H9 (cell line): ENCODE measurements around the gene FNIP2. TPM values are rescaled to one million over a fixed set of nuclear protein-coding genes. Genes with fewer than 3 reads are reported as not detected.

ENCODE experiments used
- DNase-seq: peaks from one replicate; pipeline ENCODE4 v3.0.0-alpha.2; 2017
- H2AFZ ChIP-seq: one replicate; pipeline ENCODE4 v1.6.1; 2013; ENCODE audit warnings: mild to moderate bottlenecking, low read length, control low read depth, moderate library complexity
- H2AK5ac ChIP-seq: 2 replicates; pipeline ENCODE4 v1.6.1; 2013; ENCODE audit warnings: low read length, control low read depth, mixed read lengths; ENCODE audit not compliant: insufficient read length
- H2BK120ac ChIP-seq: one replicate; pipeline ENCODE4 v1.6.1; 2013; ENCODE audit warnings: low read depth, mild to moderate bottlenecking, low read length, control low read depth, inconsistent platforms; ENCODE audit not compliant: poor library complexity, severe bottlenecking
- H2BK12ac ChIP-seq: 2 replicates; pipeline ENCODE4 v1.6.1; 2013; ENCODE audit warnings: low read length, control low read depth, mixed read lengths, low read depth; ENCODE audit not compliant: insufficient read length
- H2BK15ac ChIP-seq: 2 replicates; pipeline ENCODE4 v1.6.1; 2013; ENCODE audit warnings: low read depth, low read length, control low read depth
- H2BK20ac ChIP-seq: one replicate; pipeline ENCODE4 v1.6.1; 2013; ENCODE audit warnings: low read depth, mild to moderate bottlenecking, low read length, control low read depth, inconsistent platforms; ENCODE audit not compliant: poor library complexity, severe bottlenecking
- H2BK5ac ChIP-seq: 2 replicates; pipeline ENCODE4 v1.6.1; 2013; ENCODE audit warnings: low read length, control low read depth, mixed read lengths; ENCODE audit not compliant: insufficient read length
- H3K14ac ChIP-seq: 2 replicates; pipeline ENCODE4 v1.6.1; 2013; ENCODE audit warnings: low read length, control low read depth; ENCODE audit not compliant: insufficient read depth
- H3K18ac ChIP-seq: 2 replicates; pipeline ENCODE4 v1.6.1; 2013; ENCODE audit warnings: low read depth, mild to moderate bottlenecking, mixed read lengths, low read length, control low read depth; ENCODE audit not compliant: insufficient read length
- H3K23ac ChIP-seq: 2 replicates; pipeline ENCODE4 v1.6.1; 2013; ENCODE audit warnings: low read length, control low read depth, mixed read lengths, low read depth; ENCODE audit not compliant: insufficient read length
- H3K23me2 ChIP-seq: 2 replicates; pipeline ENCODE4 v1.6.1; 2013; ENCODE audit warnings: low read depth, mild to moderate bottlenecking, mixed read lengths, low read length, control low read depth; ENCODE audit not compliant: insufficient read length, poor library complexity, severe bottlenecking
- H3K27ac ChIP-seq: 2 replicates; pipeline ENCODE4 v1.5.1; 2013; ENCODE audit warnings: low read length, control low read depth, mixed read lengths, low read depth; ENCODE audit not compliant: insufficient read length
- H3K27me3 ChIP-seq: 2 replicates; pipeline ENCODE4 v1.6.1; 2013; ENCODE audit warnings: low read length, control low read depth, inconsistent platforms; ENCODE audit not compliant: insufficient read depth
- H3K4ac ChIP-seq: 2 replicates; pipeline ENCODE4 v1.6.1; 2013; ENCODE audit warnings: low read depth, mild to moderate bottlenecking, control low read depth, inconsistent platforms, low read length, moderate library complexity
- H3K4me1 ChIP-seq: 2 replicates; pipeline ENCODE4 v1.6.1; 2013; ENCODE audit warnings: low read length, control low read depth, inconsistent platforms; ENCODE audit not compliant: insufficient read depth
- H3K4me2 ChIP-seq: 2 replicates; pipeline ENCODE4 v1.6.1; 2013; ENCODE audit warnings: low read length, control low read depth, mixed read lengths; ENCODE audit not compliant: insufficient read length, insufficient read depth
- H3K56ac ChIP-seq: 2 replicates; pipeline ENCODE4 v1.6.1; 2013; ENCODE audit warnings: low read depth, mild to moderate bottlenecking, mixed read lengths, low read length, control low read depth; ENCODE audit not compliant: insufficient read length
- H3K79me1 ChIP-seq: 2 replicates; pipeline ENCODE4 v1.6.1; 2013; ENCODE audit warnings: low read depth, mild to moderate bottlenecking, moderate library complexity, low read length, control low read depth, inconsistent platforms; ENCODE audit not compliant: insufficient read depth, poor library complexity, severe bottlenecking
- H3K79me2 ChIP-seq: 2 replicates; pipeline ENCODE4 v1.6.1; 2013; ENCODE audit warnings: low read length, control low read depth, inconsistent platforms; ENCODE audit not compliant: insufficient read depth
- H3K9ac ChIP-seq: 2 replicates; pipeline ENCODE4 v1.6.1; 2013; ENCODE audit warnings: low read length, control low read depth, mixed read lengths; ENCODE audit not compliant: insufficient read length; ENCODE audit errors: extremely low read depth
- H3K9me3 ChIP-seq: one replicate; pipeline ENCODE4 v1.6.1; 2013; ENCODE audit warnings: low read depth, low read length, inconsistent platforms; ENCODE audit not compliant: control insufficient read depth
- H3T11ph ChIP-seq: one replicate; pipeline ENCODE4 v1.6.1; 2013; ENCODE audit warnings: mild to moderate bottlenecking, low read length, control low read depth, inconsistent platforms
- H4K20me1 ChIP-seq: one replicate; pipeline ENCODE4 v1.6.1; 2013; ENCODE audit not compliant: control insufficient read depth, insufficient read length, insufficient read depth
- H4K5ac ChIP-seq: 2 replicates; pipeline ENCODE4 v1.6.1; 2013; ENCODE audit warnings: low read depth, mild to moderate bottlenecking, mixed read lengths, low read length, control low read depth; ENCODE audit not compliant: insufficient read length
- H4K8ac ChIP-seq: replicated peaks from 2 replicates; pipeline ENCODE4 v1.6.1; 2013; ENCODE audit warnings: low read length, control low read depth, mixed read lengths, low read depth; ENCODE audit not compliant: insufficient read length
- H4K91ac ChIP-seq: 2 replicates; pipeline ENCODE4 v1.6.1; 2013; ENCODE audit warnings: low read depth, mild to moderate bottlenecking, moderate library complexity, mixed read lengths, low read length, control low read depth; ENCODE audit not compliant: insufficient read length
- H3K27ac Mint-ChIP-seq, 3 experiments: 2 replicates in 2 of 3; 3 replicates in 1 of 3; pipeline ENCODE4 v1.8.0; 2020 to 2021; ENCODE audit warnings: mixed read lengths in 3 of 3, mild to moderate bottlenecking in 1 of 3, moderate library complexity in 1 of 3
- H3K27me3 Mint-ChIP-seq: 2 replicates; pipeline ENCODE4 v1.8.0; 2021; ENCODE audit warnings: low read depth, mild to moderate bottlenecking, moderate library complexity, mixed read lengths
- H3K36me3 Mint-ChIP-seq, 3 experiments: 2 replicates in 2 of 3; 3 replicates in 1 of 3; pipeline ENCODE4 v1.8.0; 2020 to 2021; ENCODE audit warnings: low read depth in 3 of 3, mixed read lengths in 3 of 3; ENCODE audit not compliant: insufficient read depth in 1 of 3
- H3K4me1 Mint-ChIP-seq, 2 experiments: 2 replicates each; pipeline ENCODE4 v1.8.0; 2020; ENCODE audit warnings: mixed read lengths in 2 of 2
- H3K4me3 Mint-ChIP-seq, 2 experiments: 2 replicates in 1 of 2; 3 replicates in 1 of 2; pipeline ENCODE4 v1.8.0; 2020 to 2021; ENCODE audit warnings: mild to moderate bottlenecking in 2 of 2, mixed read lengths in 2 of 2, moderate library complexity in 1 of 2
- H3K9me3 Mint-ChIP-seq, 2 experiments: 2 replicates in 1 of 2; 3 replicates in 1 of 2; pipeline ENCODE4 v1.8.0; 2020; ENCODE audit warnings: mild to moderate bottlenecking in 2 of 2, mixed read lengths in 2 of 2, moderate library complexity in 1 of 2
- CTCF ChIP-seq: fragments of 200-600 bp; sonication (generic); conservative IDR thresholded peaks from 3 replicates; pipeline ENCODE4 v1.8.0; 2021; ENCODE audit warnings: antibody characterized with exemption, mild to moderate bottlenecking
- WGBS: extraction: QIAGEN DNeasy Blood & Tissue Kit; methylation state at CpG from one replicate; pipeline ENCODE4 v1.1.7; 2013; ENCODE audit warnings: missing lambda C conversion rate, low lambda C conversion rate, mixed read lengths; ENCODE audit not compliant: insufficient read length; ENCODE audit errors: extremely low coverage; 5-methylcytosine and 5-hydroxymethylcytosine counted together
- total RNA-seq: library from RNA; stranded (reverse); gene quantifications from 2 replicates; pipeline ENCODE4 v1.2.1, GENCODE V29; 2021

The FNIP2 gene
- total RNA-seq, 1 experiment from 2014 or later, result 9.6 TPM

GRCh38 chr4:158814207-158814606 is 45.4 kb downstream of the FNIP2 start:
- H3K79me1 ChIP-seq, result no peaks in the 10 kb centered on the region
- H2BK20ac ChIP-seq, result no peak overlapping the region
- H3K18ac ChIP-seq, result no peak overlapping the region
- no peak overlapping the region for H2BK15ac ChIP-seq
- Mint-ChIP-seq H3K4me1 (peaks cover 18 to 25% of the 10 kb centered on the region in 2 experiments), H3K36me3 (no peaks in the 10 kb centered on the region), H3K4me3 (no peak overlapping the region), H3K9me3 (no peaks in the 10 kb centered on the region), H3K27me3 (no peaks in the 10 kb centered on the region), H3K27ac (no peak overlapping the region)
- H3K4me1 ChIP-seq, result peaks cover 2% of the 10 kb centered on the region; the same call in 1 of the 2 replicates
- H3K27me3 ChIP-seq, result no peaks in the 10 kb centered on the region
- no peak overlapping the region for H3K14ac ChIP-seq
- H3K23ac ChIP-seq, result no peak overlapping the region
- H2BK5ac ChIP-seq, result no peak overlapping the region
- no peak for TF ChIP-seq CTCF
- H3K9ac ChIP-seq, result no peak overlapping the region
- no CpG with 5 or more reads among the region's 3 CpGs for WGBS
- H2BK12ac ChIP-seq, result no peak overlapping the region
- no peak overlapping the region for H3K56ac ChIP-seq
- no peak overlapping the region for H2AFZ ChIP-seq
- no peak overlapping the region for H3K27ac ChIP-seq
- no peak overlapping the region for H2AK5ac ChIP-seq
- no peaks in the 10 kb centered on the region for H3K9me3 ChIP-seq
- H4K20me1 ChIP-seq, result no peaks in the 10 kb centered on the region
- no peaks in the 10 kb centered on the region for H3K79me2 ChIP-seq
- H3K23me2 ChIP-seq, result no peaks in the 10 kb centered on the region
- no peak overlapping the region for H2BK120ac ChIP-seq
- H4K5ac ChIP-seq, result no peak overlapping the region
- H3K4me2 ChIP-seq, result no peak overlapping the region
- no peak overlapping the region for H4K8ac ChIP-seq
- H4K91ac ChIP-seq, result no peak overlapping the region
- H3K4ac ChIP-seq, result no peak overlapping the region
- no peak overlapping the region for H3T11ph ChIP-seq
- DNase-seq, result no peak
